Stimulated activated CD8-positive, alpha-beta memory T cell treated with anti-CD3 and anti-CD28 coated beads, Interleukin-4, amount 100 ng/mL, for 24 hours (primary cell): ENCODE measurements around the gene FCRL6.
A peak's percentile ranks its signal among the peaks of the same experiment; 100 is the strongest.

Experiments
- DNase-seq: peaks from one replicate; pipeline ENCODE4 v3.0.0-alpha.2; 2020; ENCODE audit warnings: low read depth

Gene FCRL6

GRCh38 chr1:159835862-159836525 is 33.8 kb downstream of the FCRL6 start:
- DNase-seq = no peak

- DNase-seq = no peak
Observed at GRCh38 chr1:159838715-159839114, 36.6 kb downstream of the FCRL6 start.

- no peak for DNase-seq
Observed at GRCh38 chr1:159839116-159839849, 37.1 kb downstream of the FCRL6 start.

- no peak for DNase-seq
Observed at GRCh38 chr1:159841749-159842148, 39.6 kb downstream of the FCRL6 start.

- no peak for DNase-seq
Observed at GRCh38 chr1:159843459-159843858, 41.3 kb downstream of the FCRL6 start.

GRCh38 chr1:159845751-159846629 is 43.8 kb downstream of the FCRL6 start:
- no peak for DNase-seq

GRCh38 chr1:159847231-159847630 is 45.1 kb downstream of the FCRL6 start:
- no peak for DNase-seq

GRCh38 chr1:159848326-159848725 is 46.2 kb downstream of the FCRL6 start:
- DNase-seq = no peak

GRCh38 chr1:159849626-159850366 is 47.6 kb downstream of the FCRL6 start:
- DNase-seq = no peak

- DNase-seq = no peak
Observed at GRCh38 chr1:159851407-159851806, 49.2 kb downstream of the FCRL6 start.

- DNase-seq = no peak
Observed at GRCh38 chr1:159853417-159854115, 51.4 kb downstream of the FCRL6 start.

GRCh38 chr1:159854116-159854692 is 52.0 kb downstream of the FCRL6 start:
- no peak for DNase-seq

- DNase-seq = peak; percentile 71
Observed at GRCh38 chr1:159854693-159855192, 52.6 kb downstream of the FCRL6 start.

GRCh38 chr1:159855709-159856108 is 53.5 kb downstream of the FCRL6 start:
- no peak for DNase-seq

GRCh38 chr1:159856576-159856975 is 54.4 kb downstream of the FCRL6 start:
- DNase-seq = no peak

GRCh38 chr1:159857889-159858288 is 55.7 kb downstream of the FCRL6 start:
- no peak for DNase-seq

- DNase-seq = no peak
Observed at GRCh38 chr1:159859767-159860322, 57.7 kb downstream of the FCRL6 start.

- DNase-seq = no peak
Observed at GRCh38 chr1:159860456-159860855, 58.3 kb downstream of the FCRL6 start.

- no peak for DNase-seq
Observed at GRCh38 chr1:159861218-159861617, 59.1 kb downstream of the FCRL6 start.

GRCh38 chr1:159862031-159862430 is 59.9 kb downstream of the FCRL6 start:
- DNase-seq = no peak
